CD4-positive, alpha-beta T cell (primary cell): ENCODE results near the gene DDX11. TPM values are rescaled to one million over a fixed set of nuclear protein-coding genes. Genes with fewer than 3 reads are reported as not detected.
"Not testable (repeated sequence)": the region's sequence is repeated elsewhere in the genome, so short reads cannot be mapped to it uniquely, and the experiment has no call there.

Experiments used
- ATAC-seq: fragments of 200-7000 bp; cut with Tn5 transposase; one replicate; pipeline ENCODE4 v1.10.0; 2022; ENCODE audit warnings: mild to moderate bottlenecking; ENCODE audit not compliant: poor library complexity
- CTCF ChIA-PET: fragments of 350-600 bp; sonication (Branson Sonifier 250); formaldehyde crosslinking; loops from one replicate; lab custom pipeline; 2021; ENCODE audit warnings: antibody characterized with exemption, inconsistent platforms; lab: Charles Lee
- POLR2A ChIA-PET: fragments of 350-600 bp; sonication (Branson Sonifier 250); formaldehyde crosslinking; loops from one replicate; lab custom pipeline; 2021; ENCODE audit warnings: antibody characterized with exemption, inconsistent platforms; lab: Charles Lee
- DNase-seq, 14 experiments: peaks; one replicate each; pipeline ENCODE4 v3.0.0-alpha.2; 2013 to 2020; ENCODE audit warnings: mixed read lengths in 2 of 14
- H3K27ac ChIP-seq, 2 donors: one replicate each; pipeline versions ENCODE4 v1.5.1 to v1.7.0; 2013; ENCODE audit warnings: low read length in 2 of 2, low read depth in 1 of 2, mild to moderate bottlenecking in 1 of 2
- H3K27me3 ChIP-seq, 2 experiments: 1 replicate in 1 of 2; 2 replicates in 1 of 2; pipeline versions ENCODE4 v1.6.1 to v1.7.0; 2013; ENCODE audit warnings: low read length in 2 of 2, control low read depth in 1 of 2, mild to moderate bottlenecking in 1 of 2, moderate library complexity in 1 of 2; ENCODE audit not compliant: insufficient read depth in 2 of 2, control insufficient read depth in 1 of 2
- H3K36me3 ChIP-seq: one replicate; pipeline ENCODE4 v1.6.1; 2013; ENCODE audit warnings: low read length, control low read depth; ENCODE audit not compliant: insufficient read depth
- H3K4me1 ChIP-seq: one replicate; pipeline ENCODE4 v1.6.1; 2013; ENCODE audit warnings: low read length, control low read depth; ENCODE audit not compliant: insufficient read depth
- H3K4me3 ChIP-seq: one replicate; pipeline ENCODE4 v1.5.1; 2013; ENCODE audit warnings: mild to moderate bottlenecking, low read length, moderate library complexity
- H3K9me3 ChIP-seq, 2 experiments: 1 replicate in 1 of 2; 2 replicates in 1 of 2; pipeline versions ENCODE4 v1.6.1 to v1.7.0; 2013; ENCODE audit warnings: low read length in 2 of 2, mild to moderate bottlenecking in 2 of 2, control low read depth in 1 of 2, moderate library complexity in 1 of 2; ENCODE audit not compliant: control insufficient read depth in 1 of 2, insufficient read depth in 1 of 2
- H3K27ac Mint-ChIP-seq: one replicate; pipeline ENCODE4 v1.8.0; 2020; ENCODE audit warnings: mixed read lengths
- H3K27me3 Mint-ChIP-seq: one replicate; pipeline ENCODE4 v1.8.0; 2021; ENCODE audit warnings: mixed read lengths
- H3K36me3 Mint-ChIP-seq: one replicate; pipeline ENCODE4 v1.8.0; 2021; ENCODE audit warnings: low read depth, mixed read lengths
- H3K4me1 Mint-ChIP-seq: one replicate; pipeline ENCODE4 v1.8.0; 2021; ENCODE audit warnings: low read depth, mixed read lengths
- H3K4me3 Mint-ChIP-seq: one replicate; pipeline ENCODE4 v1.8.0; 2020; ENCODE audit warnings: mild to moderate bottlenecking, mixed read lengths
- H3K9me3 Mint-ChIP-seq: one replicate; pipeline ENCODE4 v1.8.0; 2020; ENCODE audit warnings: mixed read lengths
- CTCF ChIP-seq: fragments of 200-600 bp; IDR thresholded peaks from one replicate; pipeline ENCODE4 v1.8.0; 2022; ENCODE audit warnings: antibody characterized with exemption, mild to moderate bottlenecking
- intact Hi-C, 2 experiments: fragments of 100-400 bp; cut with DNase I in 1 of 2; cut with micrococcal nuclease in 1 of 2; formaldehyde crosslinking; loops; one replicate each; pipeline versions ENCODE4 v1.15.1 to v1.9.0; 2023 to 2025; cut with DNase I, micrococcal nuclease
- total RNA-seq, 174 experiments: library from RNA in 2 of 174; stranded (reverse) in 2 of 174; gene quantifications; one replicate each; pipeline ENCODE4 v1.2.3 and lab custom pipeline; 2021 to 2026

DDX11 gene
- total RNA-seq, 2 experiments from 2014 or later: 61.9 to 63.8 TPM

- peaks cover 0 to 3% of the 10 kb centered on the region in 2 experiments for H3K27me3 ChIP-seq
- POLR2A ChIA-PET: no interaction called here
- CTCF ChIA-PET: no interaction called here
- no peak for ATAC-seq
- intact Hi-C loops: no loop called here
- Mint-ChIP-seq H3K27me3 (peaks cover 12% of the 10 kb centered on the region), H3K27ac (no peak overlapping the region), H3K36me3 (no peaks in the 10 kb centered on the region), H3K4me1 (no peaks in the 10 kb centered on the region), H3K4me3 (no peak overlapping the region), H3K9me3 (no peaks in the 10 kb centered on the region)
- no peak overlapping the region for H3K4me3 ChIP-seq
- no peaks in the 10 kb centered on the region for H3K36me3 ChIP-seq
- no peak overlapping the region for H3K27ac ChIP-seq
- H3K9me3 ChIP-seq: no peaks in the 10 kb centered on the region
- DNase-seq: no peak
- TF ChIP-seq CTCF: no peak
- H3K4me1 ChIP-seq: no peaks in the 10 kb centered on the region
Measured at GRCh38 chr12:31041033-31041564, 32.6 kb upstream of the DDX11 start.

GRCh38 chr12:31050143-31050542 is 23.5 kb upstream of the DDX11 start:
- intact Hi-C loops, H3K4me3 ChIP-seq, H3K27ac ChIP-seq, CTCF ChIA-PET, H3K27me3 Mint-ChIP-seq, POLR2A ChIA-PET, H3K4me3 Mint-ChIP-seq, H3K4me1 ChIP-seq, H3K4me1 Mint-ChIP-seq, H3K36me3 Mint-ChIP-seq, ATAC-seq, H3K27ac Mint-ChIP-seq, H3K27me3 ChIP-seq, H3K9me3 Mint-ChIP-seq, H3K9me3 ChIP-seq, H3K36me3 ChIP-seq, DNase-seq: not testable (repeated sequence)

GRCh38 chr12:31050548-31050947 is 23.1 kb upstream of the DDX11 start:
- H3K27ac Mint-ChIP-seq, CTCF ChIA-PET, ATAC-seq, H3K36me3 Mint-ChIP-seq, H3K27ac ChIP-seq, H3K9me3 ChIP-seq, H3K4me1 Mint-ChIP-seq, H3K27me3 Mint-ChIP-seq, DNase-seq, H3K4me3 Mint-ChIP-seq, H3K4me3 ChIP-seq, H3K36me3 ChIP-seq, H3K9me3 Mint-ChIP-seq, H3K4me1 ChIP-seq, POLR2A ChIA-PET, intact Hi-C loops, H3K27me3 ChIP-seq: not testable (repeated sequence)

DNA sequence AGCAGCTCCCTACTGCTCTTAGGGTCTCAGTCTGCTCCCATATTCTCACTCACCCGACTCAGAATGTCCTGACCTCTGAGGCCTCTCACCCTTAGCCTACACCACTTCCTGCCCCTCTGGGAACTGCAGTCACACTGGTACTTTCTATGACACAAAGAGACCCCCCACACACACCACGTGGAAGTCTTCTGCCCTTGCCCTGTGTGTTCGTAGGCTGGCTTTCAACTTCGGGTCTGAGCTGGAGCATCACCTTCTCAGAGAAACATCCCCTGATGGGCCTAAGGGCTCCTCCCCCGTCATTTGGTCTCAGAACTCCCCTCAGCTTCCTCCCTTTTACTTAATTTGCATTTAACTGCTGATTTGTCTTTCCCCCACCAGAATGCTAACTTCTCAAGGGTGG is 22.0 kb upstream of the DDX11 start:
- ATAC-seq: not testable (repeated sequence)

GRCh38 chr12:31052121-31052520 is 21.5 kb upstream of the DDX11 start:
- POLR2A ChIA-PET, H3K36me3 ChIP-seq, H3K27me3 Mint-ChIP-seq, H3K27ac ChIP-seq, H3K4me1 ChIP-seq, H3K4me1 Mint-ChIP-seq, CTCF ChIA-PET, H3K36me3 Mint-ChIP-seq, ATAC-seq, intact Hi-C loops, DNase-seq, H3K27me3 ChIP-seq, H3K27ac Mint-ChIP-seq, H3K9me3 Mint-ChIP-seq, H3K4me3 ChIP-seq, H3K4me3 Mint-ChIP-seq, H3K9me3 ChIP-seq: not testable (repeated sequence)

More for the DNA sequence above, 22.0 kb upstream of the DDX11 start:
- POLR2A ChIA-PET, H3K4me3 Mint-ChIP-seq, H3K27me3 Mint-ChIP-seq, H3K9me3 ChIP-seq, H3K9me3 Mint-ChIP-seq, H3K36me3 ChIP-seq, H3K4me1 ChIP-seq, H3K4me1 Mint-ChIP-seq, H3K27ac ChIP-seq, H3K27me3 ChIP-seq, H3K4me3 ChIP-seq, intact Hi-C loops, H3K27ac Mint-ChIP-seq, CTCF ChIA-PET, H3K36me3 Mint-ChIP-seq: not testable (repeated sequence)
- DNase-seq: peak in 1 of 14 experiments; percentile 8

DNA sequence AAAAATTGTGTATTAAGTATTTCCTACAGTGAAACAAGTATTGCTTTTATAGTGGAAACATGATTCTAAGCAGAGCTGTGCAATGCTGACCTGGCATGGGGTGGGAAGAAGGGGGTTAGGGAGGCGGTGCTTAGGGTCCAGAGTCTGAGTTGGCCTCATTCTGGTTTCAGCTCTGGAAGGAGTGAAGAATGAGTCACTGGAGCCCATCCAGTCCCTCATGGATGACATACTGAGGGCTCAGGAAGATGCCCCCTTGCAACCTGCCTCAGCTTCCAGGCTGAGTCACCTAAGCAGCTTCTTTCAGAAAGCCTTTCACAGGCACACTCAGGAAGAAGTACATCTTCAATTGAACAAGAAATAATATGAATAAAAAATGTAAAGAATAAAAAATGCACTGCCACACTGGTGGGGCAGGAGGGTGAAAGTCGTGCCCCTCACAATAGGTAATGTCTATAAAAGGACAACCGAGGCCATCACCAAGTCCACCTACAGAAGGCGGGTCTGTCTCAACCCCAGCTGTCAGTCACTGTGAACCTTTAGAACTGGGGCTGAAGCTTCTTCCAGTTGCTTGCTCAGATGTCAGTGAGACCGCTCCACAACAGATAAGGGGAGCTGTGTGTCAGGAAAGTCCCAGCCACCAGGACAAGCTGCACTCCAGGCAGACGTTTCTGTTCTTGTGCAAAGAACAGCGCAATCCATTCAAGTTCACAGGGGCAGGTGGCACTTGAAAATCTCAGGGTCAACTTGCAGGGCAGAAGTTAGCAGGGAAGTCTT is 20.8 kb upstream of the DDX11 start:
- POLR2A ChIA-PET, H3K36me3 ChIP-seq, H3K27ac Mint-ChIP-seq, H3K4me1 Mint-ChIP-seq, H3K9me3 ChIP-seq, DNase-seq, H3K27me3 ChIP-seq, H3K4me1 ChIP-seq, H3K27ac ChIP-seq, CTCF ChIA-PET, ATAC-seq, H3K9me3 Mint-ChIP-seq, intact Hi-C loops, H3K4me3 ChIP-seq, H3K36me3 Mint-ChIP-seq, H3K4me3 Mint-ChIP-seq, H3K27me3 Mint-ChIP-seq: not testable (repeated sequence)
